ENCODE data around the gene SUCLG2. TPM values are rescaled to one million over a fixed set of nuclear protein-coding genes. Genes with fewer than 3 reads are reported as not detected.

Gene SUCLG2, protein sequence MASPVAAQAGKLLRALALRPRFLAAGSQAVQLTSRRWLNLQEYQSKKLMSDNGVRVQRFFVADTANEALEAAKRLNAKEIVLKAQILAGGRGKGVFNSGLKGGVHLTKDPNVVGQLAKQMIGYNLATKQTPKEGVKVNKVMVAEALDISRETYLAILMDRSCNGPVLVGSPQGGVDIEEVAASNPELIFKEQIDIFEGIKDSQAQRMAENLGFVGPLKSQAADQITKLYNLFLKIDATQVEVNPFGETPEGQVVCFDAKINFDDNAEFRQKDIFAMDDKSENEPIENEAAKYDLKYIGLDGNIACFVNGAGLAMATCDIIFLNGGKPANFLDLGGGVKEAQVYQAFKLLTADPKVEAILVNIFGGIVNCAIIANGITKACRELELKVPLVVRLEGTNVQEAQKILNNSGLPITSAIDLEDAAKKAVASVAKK
- 10 to 100 TPM; 55.2 to 69.3 (median 63.4) TPM for total RNA-seq

- Histone ChIP-seq H3K4me3 (peak within 1 kb of the TSS; percentile 83 to 99 (median 93)), H3K4me1 (peaks cover 3 to 43% (median 25%) of the 10 kb centered on the region in 4 donors), H3K9me3 (no peaks in the 10 kb centered on the region), H3K36me3 (no peaks in the 10 kb centered on the region), H3K27me3 (no peaks in the 10 kb centered on the region), H3K27ac (replicated peaks in 1 of 4) (peak within 1 kb of the TSS; percentile 93 to 97 (median 96))
- intact Hi-C loops (cut with DNase I): no loop called here
- WGBS: 1% methylated on average over 35 of the region's 66 CpGs
- TF ChIP-seq POLR2A (IDR thresholded peaks at IDR 0.05; ENCODE audit: low read depth): peak; percentile 43
- no peak for TF ChIP-seq EP300 (IDR thresholded peaks at IDR 0.05)
- peak; percentile 42 to 76 for TF ChIP-seq POLR2AphosphoS5 (IDR thresholded peaks at IDR 0.05)
- TF ChIP-seq, protein P1, sequence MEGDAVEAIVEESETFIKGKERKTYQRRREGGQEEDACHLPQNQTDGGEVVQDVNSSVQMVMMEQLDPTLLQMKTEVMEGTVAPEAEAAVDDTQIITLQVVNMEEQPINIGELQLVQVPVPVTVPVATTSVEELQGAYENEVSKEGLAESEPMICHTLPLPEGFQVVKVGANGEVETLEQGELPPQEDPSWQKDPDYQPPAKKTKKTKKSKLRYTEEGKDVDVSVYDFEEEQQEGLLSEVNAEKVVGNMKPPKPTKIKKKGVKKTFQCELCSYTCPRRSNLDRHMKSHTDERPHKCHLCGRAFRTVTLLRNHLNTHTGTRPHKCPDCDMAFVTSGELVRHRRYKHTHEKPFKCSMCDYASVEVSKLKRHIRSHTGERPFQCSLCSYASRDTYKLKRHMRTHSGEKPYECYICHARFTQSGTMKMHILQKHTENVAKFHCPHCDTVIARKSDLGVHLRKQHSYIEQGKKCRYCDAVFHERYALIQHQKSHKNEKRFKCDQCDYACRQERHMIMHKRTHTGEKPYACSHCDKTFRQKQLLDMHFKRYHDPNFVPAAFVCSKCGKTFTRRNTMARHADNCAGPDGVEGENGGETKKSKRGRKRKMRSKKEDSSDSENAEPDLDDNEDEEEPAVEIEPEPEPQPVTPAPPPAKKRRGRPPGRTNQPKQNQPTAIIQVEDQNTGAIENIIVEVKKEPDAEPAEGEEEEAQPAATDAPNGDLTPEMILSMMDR (IDR thresholded peaks at IDR 0.05): no peak
- DNase-seq (ENCODE audit: extremely low spot score): peak; percentile 97
Measured at GRCh38 chr3:67654099-67654843, at the start of gene SUCLG2. Gene SUCLG2, minus strand, starts transcription at chr3:67654612. Its CDS starts 26 bp downstream, at chr3:67654586.

DNA sequence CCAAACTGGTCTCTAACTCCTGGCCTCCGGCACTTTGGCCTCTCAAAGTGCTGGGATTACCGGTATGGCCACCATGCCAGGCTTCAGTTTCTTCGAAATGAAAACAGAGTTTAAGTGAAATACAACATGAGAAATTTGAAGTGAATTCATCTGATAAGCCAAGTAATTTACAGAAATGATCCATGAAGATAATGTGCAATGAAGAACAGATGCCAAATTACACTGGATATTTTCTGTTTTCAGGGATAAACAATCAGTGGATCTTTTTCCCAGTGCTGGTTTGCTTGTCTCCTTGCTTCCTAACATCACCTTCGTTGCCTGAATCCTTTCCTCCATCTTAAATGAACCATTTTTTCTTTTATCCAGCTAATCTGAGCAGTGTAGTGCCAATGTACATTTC is 46.2 kb upstream of the SUCLG2 start:
- H3K4me1 ChIP-seq: no peaks in the 10 kb centered on the region
- TF ChIP-seq, protein P1 (IDR thresholded peaks at IDR 0.05): no peak
- no peak for TF ChIP-seq POLR2A (IDR thresholded peaks at IDR 0.05; ENCODE audit: low read depth)
- TF ChIP-seq POLR2AphosphoS5 (IDR thresholded peaks at IDR 0.05): no peak
- no peak for TF ChIP-seq EP300 (IDR thresholded peaks at IDR 0.05)
- no peak for DNase-seq (ENCODE audit: extremely low spot score)
- H3K9me3 ChIP-seq: no peaks in the 10 kb centered on the region
- no peaks in the 10 kb centered on the region for H3K36me3 ChIP-seq
- H3K27ac ChIP-seq (replicated peaks in 1 of 4): no peak overlapping the region
- H3K27me3 ChIP-seq: no peaks in the 10 kb centered on the region
- intact Hi-C loops (cut with DNase I): no loop called here
- H3K4me3 ChIP-seq: no peak overlapping the region
- 96% methylated on average over 4 of the region's 4 CpGs for WGBS

DNA sequence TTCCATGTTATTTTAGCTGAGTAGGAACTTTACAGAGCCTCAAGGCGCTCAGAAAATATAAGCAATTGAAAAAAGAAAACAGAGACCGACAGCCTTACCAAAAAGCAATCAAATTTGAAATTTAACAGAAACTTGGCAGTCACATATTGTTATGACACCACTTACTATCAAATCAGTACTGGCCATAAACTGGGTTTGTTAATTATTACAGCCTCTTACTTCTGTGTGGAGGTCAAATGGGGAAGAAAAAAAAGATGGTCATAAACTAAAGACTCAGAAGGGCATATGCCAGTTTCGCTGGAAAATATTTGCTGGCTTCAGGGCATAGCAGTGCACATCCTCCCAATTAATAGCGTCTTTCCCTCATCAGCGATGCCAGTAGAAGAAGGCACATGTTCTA is 45.5 kb upstream of the SUCLG2 start:
- Histone ChIP-seq H3K27ac (replicated peaks in 1 of 4) (no peak overlapping the region), H3K4me3 (no peak overlapping the region), H3K9me3 (no peaks in the 10 kb centered on the region), H3K27me3 (no peaks in the 10 kb centered on the region), H3K36me3 (no peaks in the 10 kb centered on the region), H3K4me1 (no peaks in the 10 kb centered on the region)
- DNase-seq (ENCODE audit: extremely low spot score): no peak
- intact Hi-C loops (cut with DNase I): no loop called here
- 75% methylated on average over 5 of the region's 5 CpGs for WGBS
- TF ChIP-seq, protein P1 (IDR thresholded peaks at IDR 0.05): no peak
- TF ChIP-seq EP300 (IDR thresholded peaks at IDR 0.05) (no peak), POLR2AphosphoS5 (IDR thresholded peaks at IDR 0.05) (no peak), POLR2A (IDR thresholded peaks at IDR 0.05; ENCODE audit: low read depth) (no peak)

GRCh38 chr3:67692621-67693020 is 38.2 kb upstream of the SUCLG2 start:
- no peaks in the 10 kb centered on the region for H3K36me3 ChIP-seq
- intact Hi-C loops (cut with DNase I): no loop called here

More at GRCh38 chr3:67692621-67693020, 38.2 kb upstream of the SUCLG2 start:
- WGBS: 68% methylated on average over 4 of the region's 4 CpGs
- no peak overlapping the region for H3K4me3 ChIP-seq
- H3K9me3 ChIP-seq: no peaks in the 10 kb centered on the region
- no peaks in the 10 kb centered on the region for H3K4me1 ChIP-seq
- H3K27me3 ChIP-seq: no peaks in the 10 kb centered on the region
- no peak for DNase-seq (ENCODE audit: extremely low spot score)
- no peak overlapping the region for H3K27ac ChIP-seq (replicated peaks in 1 of 4)
- TF ChIP-seq POLR2A (IDR thresholded peaks at IDR 0.05; ENCODE audit: low read depth) (no peak), POLR2AphosphoS5 (IDR thresholded peaks at IDR 0.05) (no peak), EP300 (IDR thresholded peaks at IDR 0.05) (no peak)
- TF ChIP-seq, protein P1 (IDR thresholded peaks at IDR 0.05): no peak
